Sigmoid colon (tissue), 4 donors: ENCODE results near the gene LIAS.

ENCODE experiments used
- CTCF ChIP-seq, 4 experiments: fragments of 450-650 bp in 3 of 4; fragments of 200-600 bp in 1 of 4; IDR thresholded peaks; one replicate each; pipeline ENCODE4 v1.5.1; 2016 to 2019; ENCODE audit warnings: antibody characterized with exemption in 4 of 4, mild to moderate bottlenecking in 3 of 4, moderate library complexity in 2 of 4
- EP300 ChIP-seq, 4 donors: sonication (generic); formaldehyde crosslinking; IDR thresholded peaks; one replicate each; pipeline ENCODE4 v1.6.1; 2017; ENCODE audit warnings: antibody characterized with exemption in 4 of 4
- POLR2A ChIP-seq, 2 donors: fragments of 450-650 bp; IDR thresholded peaks; one replicate each; pipeline ENCODE4 v1.6.1; 2016; ENCODE audit warnings: antibody characterized with exemption in 2 of 2, mild to moderate bottlenecking in 2 of 2, moderate library complexity in 2 of 2
- POLR2AphosphoS5 ChIP-seq, 4 donors: sonication (generic); formaldehyde crosslinking; IDR thresholded peaks; one replicate each; pipeline ENCODE4 v1.6.1; 2017; ENCODE audit warnings: antibody characterized with exemption in 4 of 4

DNA sequence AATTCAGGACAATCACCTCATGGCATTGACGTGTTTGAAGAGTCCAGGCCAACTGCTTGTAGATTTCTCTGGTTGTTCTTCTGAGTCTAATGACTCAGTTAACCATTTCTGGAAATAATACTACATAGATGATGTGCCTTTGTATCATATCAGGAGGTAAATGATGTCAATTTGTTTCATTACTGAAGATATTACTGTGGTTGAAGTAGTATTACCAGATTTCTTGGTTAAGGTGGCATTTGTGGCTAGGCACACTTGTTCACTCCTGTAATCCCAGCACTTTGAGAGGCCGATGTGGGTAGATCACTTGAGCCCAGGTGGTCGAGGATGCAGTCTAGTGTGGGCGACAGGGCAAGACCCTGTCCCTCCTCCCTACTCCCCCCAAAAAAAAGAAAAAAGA is 15.9 kb upstream of the LIAS start:
- TF ChIP-seq CTCF (IDR thresholded peaks at IDR 0.05): no peak
- TF ChIP-seq POLR2A (IDR thresholded peaks at IDR 0.05): no peak
- TF ChIP-seq EP300 (IDR thresholded peaks at IDR 0.05): no peak
- no peak for TF ChIP-seq POLR2AphosphoS5 (IDR thresholded peaks at IDR 0.05)
